Esophagus squamous epithelium (tissue), 4 donors: ENCODE results near the gene CLDN19.
A peak's percentile ranks its signal among the peaks of the same experiment; 100 is the strongest.

Experiments
- CTCF ChIP-seq, 6 experiments: fragments of 450-650 bp in 4 of 6; fragments of 200-600 bp in 2 of 6; sonication (generic) in 2 of 6; IDR thresholded peaks; one replicate each; pipeline ENCODE4 v1.5.1; 2016 to 2019; ENCODE audit warnings: antibody characterized with exemption in 6 of 6, mild to moderate bottlenecking in 4 of 6, moderate library complexity in 4 of 6
- POLR2A ChIP-seq, 4 donors: fragments of 450-650 bp; IDR thresholded peaks; one replicate each; pipeline ENCODE4 v1.6.1; 2017; ENCODE audit warnings: antibody characterized with exemption in 4 of 4, mild to moderate bottlenecking in 4 of 4, moderate library complexity in 3 of 4

GRCh38 chr1:42766741-42767509 lies 26.9 kb upstream of the CLDN19 start, which contains the start of the genes C1orf50 and P3H1:
- TF ChIP-seq CTCF (IDR thresholded peaks at IDR 0.05) (peak in 1 of 6 experiments; percentile 29), POLR2A (IDR thresholded peaks at IDR 0.05) (peak in 3 of 4 donors; percentile 95 to 99 (median 98))
